ENCODE results near the gene SAPCD2.
A peak's percentile ranks its signal among the peaks of the same experiment; 100 is the strongest.

DNA sequence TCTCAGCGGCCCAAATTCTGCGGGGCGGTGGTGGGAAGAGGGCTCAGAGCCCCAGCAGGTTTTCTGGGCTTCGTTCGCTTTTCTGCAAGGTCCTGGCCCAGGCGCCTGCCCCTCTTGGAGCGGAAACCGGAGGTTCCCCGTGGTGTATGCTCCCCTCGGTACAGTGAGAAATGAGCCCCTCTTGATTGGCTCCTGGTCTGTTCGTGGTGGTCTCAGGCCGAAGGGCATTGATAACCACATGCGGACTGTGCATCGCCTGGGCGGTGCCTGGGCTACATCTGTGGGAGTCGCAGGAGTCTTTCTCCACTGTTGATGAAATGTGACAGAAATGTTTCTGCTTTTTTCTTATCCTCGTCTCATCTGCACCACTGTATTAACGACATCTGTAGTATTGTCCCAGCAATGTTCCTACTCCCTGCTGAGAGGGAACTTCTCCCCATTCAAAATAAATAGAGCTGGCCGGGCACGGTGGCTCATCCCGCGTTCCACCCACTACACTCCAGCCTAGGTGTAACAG, 17.1 kb upstream of the SAPCD2 start:
- TF ChIP-seq CTCF (tag by site-specific recombination; IDR thresholded peaks at IDR 0.05): no peak
- TF ChIP-seq RBAK (tag by site-specific recombination; IDR thresholded peaks at IDR 0.05): no peak
- TF ChIP-seq, protein P1, sequence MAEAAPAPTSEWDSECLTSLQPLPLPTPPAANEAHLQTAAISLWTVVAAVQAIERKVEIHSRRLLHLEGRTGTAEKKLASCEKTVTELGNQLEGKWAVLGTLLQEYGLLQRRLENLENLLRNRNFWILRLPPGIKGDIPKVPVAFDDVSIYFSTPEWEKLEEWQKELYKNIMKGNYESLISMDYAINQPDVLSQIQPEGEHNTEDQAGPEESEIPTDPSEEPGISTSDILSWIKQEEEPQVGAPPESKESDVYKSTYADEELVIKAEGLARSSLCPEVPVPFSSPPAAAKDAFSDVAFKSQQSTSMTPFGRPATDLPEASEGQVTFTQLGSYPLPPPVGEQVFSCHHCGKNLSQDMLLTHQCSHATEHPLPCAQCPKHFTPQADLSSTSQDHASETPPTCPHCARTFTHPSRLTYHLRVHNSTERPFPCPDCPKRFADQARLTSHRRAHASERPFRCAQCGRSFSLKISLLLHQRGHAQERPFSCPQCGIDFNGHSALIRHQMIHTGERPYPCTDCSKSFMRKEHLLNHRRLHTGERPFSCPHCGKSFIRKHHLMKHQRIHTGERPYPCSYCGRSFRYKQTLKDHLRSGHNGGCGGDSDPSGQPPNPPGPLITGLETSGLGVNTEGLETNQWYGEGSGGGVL (tag by site-specific recombination; IDR thresholded peaks at IDR 0.05): no peak
- TF ChIP-seq, protein P2, sequence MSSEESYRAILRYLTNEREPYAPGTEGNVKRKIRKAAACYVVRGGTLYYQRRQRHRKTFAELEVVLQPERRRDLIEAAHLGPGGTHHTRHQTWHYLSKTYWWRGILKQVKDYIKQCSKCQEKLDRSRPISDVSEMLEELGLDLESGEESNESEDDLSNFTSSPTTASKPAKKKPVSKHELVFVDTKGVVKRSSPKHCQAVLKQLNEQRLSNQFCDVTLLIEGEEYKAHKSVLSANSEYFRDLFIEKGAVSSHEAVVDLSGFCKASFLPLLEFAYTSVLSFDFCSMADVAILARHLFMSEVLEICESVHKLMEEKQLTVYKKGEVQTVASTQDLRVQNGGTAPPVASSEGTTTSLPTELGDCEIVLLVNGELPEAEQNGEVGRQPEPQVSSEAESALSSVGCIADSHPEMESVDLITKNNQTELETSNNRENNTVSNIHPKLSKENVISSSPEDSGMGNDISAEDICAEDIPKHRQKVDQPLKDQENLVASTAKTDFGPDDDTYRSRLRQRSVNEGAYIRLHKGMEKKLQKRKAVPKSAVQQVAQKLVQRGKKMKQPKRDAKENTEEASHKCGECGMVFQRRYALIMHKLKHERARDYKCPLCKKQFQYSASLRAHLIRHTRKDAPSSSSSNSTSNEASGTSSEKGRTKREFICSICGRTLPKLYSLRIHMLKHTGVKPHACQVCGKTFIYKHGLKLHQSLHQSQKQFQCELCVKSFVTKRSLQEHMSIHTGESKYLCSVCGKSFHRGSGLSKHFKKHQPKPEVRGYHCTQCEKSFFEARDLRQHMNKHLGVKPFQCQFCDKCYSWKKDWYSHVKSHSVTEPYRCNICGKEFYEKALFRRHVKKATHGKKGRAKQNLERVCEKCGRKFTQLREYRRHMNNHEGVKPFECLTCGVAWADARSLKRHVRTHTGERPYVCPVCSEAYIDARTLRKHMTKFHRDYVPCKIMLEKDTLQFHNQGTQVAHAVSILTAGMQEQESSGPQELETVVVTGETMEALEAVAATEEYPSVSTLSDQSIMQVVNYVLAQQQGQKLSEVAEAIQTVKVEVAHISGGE (tag by site-specific recombination; conservative IDR thresholded peaks at IDR 0.05; ENCODE audit: low read depth): peak; percentile 77
- TF ChIP-seq ZNF214 (tag by site-specific recombination; IDR thresholded peaks at IDR 0.05; ENCODE audit: borderline replicate concordance): no peak
